GM21737 (cell line): ENCODE results near the gene CALCOCO2.
"Not testable (repeated sequence)": the region's sequence is repeated elsewhere in the genome, so short reads cannot be mapped to it uniquely, and the experiment has no call there.

ENCODE experiments used
- ATAC-seq: cut with Tn5 transposase; IDR thresholded peaks from one replicate; pipeline ENCODE4 v1.9.1; 2021; ENCODE audit warnings: mild to moderate bottlenecking, moderate library complexity; ENCODE audit not compliant: unreplicated experiment

The CALCOCO2 gene

GRCh38 chr17:48830840-48831548 lies at the start of gene CALCOCO2:
TSS of gene CALCOCO2 (plus strand) at chr17:48831035. CDS start at chr17:48841708, 10,673 bp downstream.
- peak; percentile 83 for ATAC-seq

DNA sequence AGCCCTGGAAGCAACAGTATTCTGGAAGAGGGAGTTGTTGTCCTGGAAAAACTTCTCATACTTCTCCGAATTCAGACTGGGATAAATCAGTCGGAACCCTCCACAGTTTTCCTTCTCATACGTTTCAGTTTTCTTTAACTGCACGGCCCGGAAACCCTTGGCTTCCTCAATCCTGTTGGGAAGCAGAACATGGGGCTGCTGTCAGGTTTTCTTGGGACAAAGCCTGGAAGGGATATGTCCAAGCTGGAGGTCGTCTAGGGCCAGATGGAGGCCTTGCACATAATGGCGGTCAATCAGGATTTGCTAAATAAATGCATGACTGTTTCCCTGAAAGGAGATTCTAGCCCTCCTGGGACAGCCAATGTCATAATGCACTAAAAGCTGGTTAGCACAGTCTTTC lies 43.0 kb upstream of the CALCOCO2 start:
- no peak for ATAC-seq

DNA sequence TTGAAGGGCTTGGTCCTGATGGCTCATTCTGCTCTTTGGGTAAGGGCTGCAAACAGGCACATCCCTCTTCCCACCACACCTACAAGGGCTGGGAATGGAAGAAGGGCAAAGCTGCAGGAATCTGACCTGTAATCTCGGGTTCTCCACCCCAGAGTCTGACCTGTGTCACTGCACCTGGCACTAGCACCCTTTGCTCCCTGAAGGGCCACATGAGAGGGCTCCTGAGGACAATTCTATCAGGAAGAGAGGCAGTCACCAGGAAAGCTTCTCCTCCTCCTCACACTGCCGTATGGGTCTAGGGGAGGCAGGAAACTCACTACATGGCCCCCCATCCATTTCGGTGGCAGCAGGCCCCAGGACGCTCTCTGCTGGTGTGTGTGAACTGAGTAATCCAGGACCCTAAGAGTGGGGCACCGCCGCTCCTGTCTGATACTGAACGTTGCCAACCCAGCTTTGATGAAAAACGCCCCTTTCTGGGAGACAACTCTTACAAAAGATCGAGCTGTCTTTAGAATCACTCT lies 40.2 kb upstream of the CALCOCO2 start:
- no peak for ATAC-seq

GRCh38 chr17:48791128-48792032 lies 39.5 kb upstream of the CALCOCO2 start:
- no peak for ATAC-seq

DNA sequence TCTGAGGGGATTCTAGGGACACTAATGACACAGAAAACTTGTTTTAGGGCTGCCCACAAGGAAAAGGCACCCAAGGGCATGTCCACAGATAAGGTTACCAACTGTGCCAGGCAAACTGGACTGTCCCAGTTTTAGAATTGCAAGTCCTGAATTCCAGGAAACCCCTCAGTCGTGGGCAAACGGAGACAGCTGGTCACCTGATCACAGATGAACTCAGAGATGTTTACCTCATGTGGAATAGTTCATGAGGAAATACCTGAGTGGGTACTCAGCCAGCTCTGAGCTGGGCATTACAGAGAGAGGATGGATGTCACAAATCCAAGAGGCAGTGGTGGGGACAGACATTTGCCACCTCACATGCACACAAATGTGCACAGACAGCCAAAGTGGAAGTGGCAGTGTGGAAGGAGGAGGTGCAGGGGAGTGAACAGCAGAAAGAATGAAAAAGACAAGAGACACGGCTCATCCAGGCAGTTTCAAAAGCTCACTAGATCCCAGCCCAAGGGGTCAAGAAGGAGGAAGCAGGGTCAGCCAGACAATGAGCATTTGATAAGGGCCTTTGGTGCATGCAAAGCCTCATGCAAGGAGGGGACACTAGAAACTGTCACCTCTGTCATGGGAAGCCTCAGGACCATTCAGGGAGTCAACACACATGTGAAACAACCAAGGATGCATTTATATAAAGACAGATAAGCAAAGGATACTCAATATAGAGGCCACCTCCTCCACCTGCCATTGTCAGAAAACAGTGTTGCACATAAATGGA lies 38.6 kb upstream of the CALCOCO2 start:
- ATAC-seq = no peak

DNA sequence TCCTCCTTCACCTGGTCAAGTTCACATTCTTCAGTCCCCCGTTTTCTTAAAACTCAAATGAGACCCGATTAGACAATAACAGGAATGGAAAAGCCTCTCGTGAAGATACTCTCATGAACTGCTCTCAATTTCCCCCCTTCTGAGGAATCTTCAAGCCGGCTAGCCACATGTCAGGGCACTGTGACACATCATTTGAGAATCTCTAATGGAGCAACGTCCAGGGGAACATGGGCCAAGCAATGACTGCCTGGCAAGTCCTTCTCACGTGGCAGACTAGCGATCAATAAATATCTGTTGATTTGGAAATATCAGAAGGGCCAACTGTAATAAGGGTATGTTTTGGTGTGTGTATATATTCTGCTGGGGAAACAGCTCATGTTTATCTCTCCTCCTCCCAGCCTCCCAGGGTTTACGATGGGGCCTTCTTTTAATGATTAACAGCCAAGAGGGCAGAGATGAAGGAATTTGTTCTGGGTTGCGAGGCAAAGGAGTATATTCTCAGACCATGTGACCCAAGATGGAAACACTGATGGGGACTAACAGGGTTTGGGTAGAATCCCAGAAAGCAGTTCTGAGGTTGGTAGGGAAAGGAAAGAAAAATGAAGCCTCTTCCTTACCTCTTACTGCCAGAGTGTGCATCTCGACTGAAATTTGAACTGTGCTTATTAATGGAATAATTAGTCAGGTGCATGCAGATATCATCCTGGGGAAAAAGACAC lies 35.2 kb upstream of the CALCOCO2 start:
- no peak for ATAC-seq

DNA sequence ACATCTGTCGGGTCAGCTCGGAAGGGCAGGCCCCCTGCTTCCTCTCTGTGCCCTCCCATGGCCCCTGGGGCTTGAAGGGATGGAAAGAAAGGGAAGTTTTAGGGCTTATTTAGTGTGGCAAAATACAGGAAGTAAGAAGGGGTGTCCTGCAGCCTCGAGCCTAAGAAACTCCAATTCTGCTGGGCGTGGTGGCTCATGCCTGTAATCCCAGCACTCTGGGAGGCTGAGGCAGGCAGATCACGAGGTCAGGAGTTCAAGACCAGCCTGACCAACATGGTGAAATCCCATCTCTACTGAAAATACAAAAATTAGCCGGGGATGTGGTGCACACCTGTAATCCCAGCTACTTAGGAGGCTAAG lies 34.7 kb upstream of the CALCOCO2 start:
- not testable (repeated sequence) for ATAC-seq

DNA sequence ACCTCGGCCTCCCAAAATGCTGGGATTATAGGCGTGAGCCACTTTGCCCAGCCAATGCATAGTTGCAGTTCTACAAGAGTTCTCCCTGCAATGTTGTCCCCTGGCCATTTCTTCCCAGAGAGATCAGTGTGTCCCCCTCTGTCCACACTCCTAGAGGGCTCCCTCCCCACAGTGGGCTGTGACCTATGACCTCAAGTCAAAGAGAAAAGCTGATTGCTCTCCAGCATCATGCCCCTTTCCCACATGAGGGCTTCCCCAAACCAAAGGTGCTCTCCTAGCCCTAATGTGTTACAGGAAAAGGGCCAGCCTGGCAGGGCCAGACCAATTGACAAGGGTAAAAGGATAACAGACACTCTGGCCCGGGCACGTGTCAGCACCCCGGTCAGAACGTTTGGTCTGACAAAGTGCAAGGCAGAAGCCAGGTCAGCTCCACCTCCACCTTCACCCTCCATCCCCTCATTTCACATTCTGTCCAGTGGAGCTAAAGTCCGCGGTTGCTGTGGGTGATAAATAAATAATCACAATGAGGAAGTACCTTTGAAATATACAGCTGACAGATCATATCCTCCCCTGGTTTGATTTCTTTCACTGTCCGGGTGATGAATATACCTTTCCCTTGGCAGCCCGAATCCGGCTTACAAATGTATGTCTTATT lies 31.6 kb upstream of the CALCOCO2 start:
- no peak for ATAC-seq

- ATAC-seq = no peak
Measured at GRCh38 chr17:48800626-48801217, 30.1 kb upstream of the CALCOCO2 start.

- no peak for ATAC-seq
Measured at GRCh38 chr17:48804936-48805411, 25.9 kb upstream of the CALCOCO2 start.

GRCh38 chr17:48809182-48809581 lies 21.7 kb upstream of the CALCOCO2 start:
- ATAC-seq = no peak

DNA sequence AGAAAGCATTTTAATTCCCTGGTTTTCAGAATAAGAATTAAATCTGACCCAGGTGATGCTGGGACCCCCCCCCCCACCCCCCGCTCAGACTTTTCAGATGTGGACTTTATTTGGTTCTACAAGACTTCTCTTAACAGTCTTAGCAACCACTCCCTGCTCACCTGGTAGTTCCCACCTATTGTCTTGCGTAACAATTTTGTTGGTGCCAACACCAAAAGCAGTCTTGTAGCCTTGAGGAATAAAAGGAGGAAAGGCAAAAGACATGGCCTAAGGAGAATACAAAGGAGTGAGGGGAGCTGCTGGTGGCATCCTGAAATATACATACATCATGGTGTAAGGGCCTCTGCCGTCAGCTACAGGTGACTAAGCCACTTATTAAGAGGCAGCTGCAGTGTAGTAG lies 18.8 kb upstream of the CALCOCO2 start:
- ATAC-seq = no peak

DNA sequence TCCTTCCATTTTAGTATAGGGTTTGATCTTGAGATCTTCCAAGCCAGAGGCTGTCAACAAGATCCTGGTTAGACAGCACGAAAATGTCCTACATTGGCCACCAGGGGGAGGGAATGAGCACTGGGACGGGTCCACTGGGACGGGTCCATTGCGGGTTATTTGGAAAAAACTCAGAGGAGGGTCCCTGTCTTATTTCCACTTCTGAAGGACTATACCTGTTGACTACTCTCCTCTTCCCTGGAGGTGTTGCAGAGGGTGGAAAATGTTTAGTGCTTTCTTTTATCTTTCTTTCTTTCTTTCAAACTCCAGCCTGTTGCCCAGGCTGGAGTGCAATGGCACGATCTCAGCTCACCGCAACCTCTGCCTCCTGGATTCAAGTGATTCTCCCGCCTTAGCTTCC lies 16.3 kb upstream of the CALCOCO2 start:
- no peak for ATAC-seq

DNA sequence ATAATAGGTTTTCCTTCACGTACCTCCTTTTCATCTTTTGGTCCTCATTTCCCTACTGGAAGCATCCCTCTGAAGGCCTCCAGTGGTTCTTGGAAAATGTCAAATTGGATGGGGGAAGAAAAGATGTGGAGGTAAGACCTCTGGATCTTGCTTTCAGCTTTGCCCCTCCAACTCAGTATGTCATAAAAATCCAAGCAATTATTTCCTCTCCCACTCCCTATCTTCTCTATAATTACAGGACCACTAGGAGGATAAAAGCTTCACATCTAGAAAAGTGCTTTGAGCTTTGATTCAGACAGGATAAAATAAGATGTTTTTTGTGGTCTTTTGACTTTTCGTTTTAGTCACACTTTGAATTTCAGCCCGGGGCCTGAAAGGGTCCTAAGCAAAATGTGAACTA lies 15.5 kb upstream of the CALCOCO2 start:
- ATAC-seq = no peak

GRCh38 chr17:48816438-48816773 lies 14.4 kb upstream of the CALCOCO2 start:
- no peak for ATAC-seq

GRCh38 chr17:48816774-48817590 lies 13.9 kb upstream of the CALCOCO2 start, which contains the start of gene TTLL6:
TSS of gene TTLL6 (minus strand) at chr17:48817229. CDS start at chr17:48817072, 157 bp downstream.
- peak; percentile 77 for ATAC-seq

DNA sequence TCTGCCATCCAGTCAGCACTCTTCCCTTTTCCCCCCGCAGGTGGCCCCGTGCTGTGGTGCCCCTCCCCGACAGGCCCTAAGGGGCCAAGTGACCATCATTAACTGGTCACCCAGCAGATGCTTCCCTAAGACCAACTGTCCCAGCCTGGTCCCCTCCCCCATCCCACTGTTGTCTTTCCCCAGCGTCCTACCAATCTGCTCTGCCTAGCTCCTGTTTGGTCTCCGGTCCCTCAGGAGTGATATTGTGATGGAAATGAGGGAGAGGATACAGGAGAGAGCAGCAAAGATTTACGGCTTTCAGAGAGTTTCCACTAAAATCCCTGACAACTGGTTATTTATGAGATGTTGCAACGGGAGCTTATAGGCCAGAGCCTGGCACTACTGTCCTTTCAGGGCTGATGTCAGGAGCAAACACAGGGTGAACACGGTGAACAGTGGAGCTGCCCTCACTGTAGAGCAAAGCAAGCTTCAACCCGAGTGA lies 12.4 kb upstream of the CALCOCO2 start:
- ATAC-seq = no peak

DNA sequence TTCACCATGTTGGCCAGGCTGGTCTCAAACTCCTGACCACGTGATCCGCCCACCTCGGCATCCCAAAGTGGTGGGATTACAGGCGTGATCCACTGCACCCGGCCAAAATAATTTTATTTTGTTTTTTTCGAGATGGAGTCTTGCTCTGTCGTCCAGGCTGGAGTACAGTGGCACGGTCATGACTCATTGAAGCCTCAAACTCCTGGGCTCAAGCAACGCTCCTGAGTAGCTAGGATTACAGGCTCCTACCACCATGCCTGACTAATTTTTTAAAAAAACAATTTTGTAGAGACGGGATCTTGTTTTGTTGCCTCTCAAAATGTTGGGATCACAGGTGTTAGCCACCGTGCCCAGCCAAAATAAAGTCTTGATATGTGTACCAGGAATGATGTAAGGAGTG lies 11.4 kb upstream of the CALCOCO2 start:
- no peak for ATAC-seq
